ENCODE measurements around the gene DNAH12. TPM values are rescaled to one million over a fixed set of nuclear protein-coding genes. Genes with fewer than 3 reads are reported as not detected.
"Not testable (repeated sequence)": the region's sequence is repeated elsewhere in the genome, so short reads cannot be mapped to it uniquely, and the experiment has no call there.

Gene DNAH12
- total and polyA plus RNA-seq, 8 donors, result 0.23 to 8.2 (median 0.81) TPM; not detected in 4

GRCh38 chr3:57350271-57350670 is 193.9 kb downstream of the DNAH12 start:
- H3K9me3 ChIP-seq, result no peaks in the 10 kb centered on the region
- no peak for DNase-seq
- H3K27me3 ChIP-seq, result no peaks in the 10 kb centered on the region
- TF ChIP-seq EP300 (IDR thresholded peaks at IDR 0.05) (no peak), POLR2AphosphoS5 (IDR thresholded peaks at IDR 0.05) (no peak), POLR2A (IDR thresholded peaks at IDR 0.05) (no peak), CTCF (IDR thresholded peaks at IDR 0.05) (no peak)
- no peaks in the 10 kb centered on the region for H3K4me1 ChIP-seq
- H3K36me3 ChIP-seq, result no peaks in the 10 kb centered on the region
- H3K4me3 ChIP-seq, result no peak overlapping the region
- H3K27ac ChIP-seq, result no peak overlapping the region
- 72 to 95% (median 78%) methylated on average over 1 of the region's 1 CpG for WGBS, 5 donors
- intact Hi-C loops (cut with DNase I; ENCODE audit: low total_unique reads), result no loop called here

- H3K4me1 ChIP-seq; H3K9me3 ChIP-seq; H3K27ac ChIP-seq; DNase-seq; H3K27me3 ChIP-seq; H3K36me3 ChIP-seq; H3K4me3 ChIP-seq; intact Hi-C loops (cut with DNase I; ENCODE audit: low total_unique reads): not testable (repeated sequence)
- 27 to 43% (median 39%) methylated on average over 4 to 7 of the region's 7 CpGs for WGBS, 5 donors
Observed at GRCh38 chr3:57339071-57339642, 205.0 kb downstream of the DNAH12 start.

GRCh38 chr3:57338272-57339070 is 205.7 kb downstream of the DNAH12 start:
- intact Hi-C loops (cut with DNase I; ENCODE audit: low total_unique reads); DNase-seq; H3K9me3 ChIP-seq; H3K36me3 ChIP-seq; H3K27ac ChIP-seq; H3K27me3 ChIP-seq; H3K4me1 ChIP-seq; H3K4me3 ChIP-seq: not testable (repeated sequence)
- WGBS, 5 donors, result 94 to 97% (median 95%) methylated on average over 28 to 40 of the region's 40 CpGs

- no peak overlapping the region for H3K4me3 ChIP-seq
- peaks cover 0 to 3% (median 0%) of the 10 kb centered on the region in 3 donors for H3K27me3 ChIP-seq
- no peaks in the 10 kb centered on the region for H3K9me3 ChIP-seq
- no peak overlapping the region for H3K27ac ChIP-seq
- no peak for DNase-seq
- intact Hi-C loops (cut with DNase I; ENCODE audit: low total_unique reads), result no loop called here
- H3K4me1 ChIP-seq, result no peaks in the 10 kb centered on the region
- WGBS, 5 donors, result 79 to 87% (median 82%) methylated on average over 5 of the region's 5 CpGs
- H3K36me3 ChIP-seq, result no peaks in the 10 kb centered on the region
- TF ChIP-seq EP300 (IDR thresholded peaks at IDR 0.05), result no peak
Observed at GRCh38 chr3:57335283-57335938, 208.7 kb downstream of the DNAH12 start.

GRCh38 chr3:57331078-57331610 is 213.0 kb downstream of the DNAH12 start:
- intact Hi-C loops (cut with DNase I; ENCODE audit: low total_unique reads), result no loop called here
- Histone ChIP-seq H3K27me3 (no peaks in the 10 kb centered on the region), H3K27ac (no peak overlapping the region), H3K4me3 (no peak overlapping the region), H3K4me1 (no peaks in the 10 kb centered on the region), H3K36me3 (no peaks in the 10 kb centered on the region), H3K9me3 (no peaks in the 10 kb centered on the region)
- 58 to 75% (median 69%) methylated on average over 3 of the region's 3 CpGs for WGBS, 5 donors
- DNase-seq, result peak in 1 of 2 donors; percentile 9
- no peak for TF ChIP-seq POLR2AphosphoS5 (IDR thresholded peaks at IDR 0.05)
- no peak for TF ChIP-seq EP300 (IDR thresholded peaks at IDR 0.05)
- no peak for TF ChIP-seq POLR2A (IDR thresholded peaks at IDR 0.05)
- TF ChIP-seq CTCF (IDR thresholded peaks at IDR 0.05), result no peak

- H3K4me1 ChIP-seq; H3K36me3 ChIP-seq; H3K27ac ChIP-seq; H3K9me3 ChIP-seq; H3K27me3 ChIP-seq; intact Hi-C loops (cut with DNase I; ENCODE audit: low total_unique reads); DNase-seq; H3K4me3 ChIP-seq: not testable (repeated sequence)
- WGBS, 5 donors, result 84 to 100% (median 94%) methylated on average over 1 of the region's 1 CpG
Observed at GRCh38 chr3:57326498-57326897, 217.6 kb downstream of the DNAH12 start.
